GM13976 (cell line): ENCODE results near the gene SUFU.

Source experiments
- DNase-seq: peaks from one replicate; pipeline ENCODE4 v3.0.0; 2012; ENCODE audit warnings: low spot score
- in situ Hi-C: fragments of 300-500 bp; cut with MboI; formaldehyde crosslinking; loops from one replicate; pipeline ENCODE4 v1.12.0; 2022; ENCODE audit warnings: low sequenced_read_pairs, mixed read lengths, inconsistent platforms; ENCODE audit not compliant: unreplicated experiment
- TF ChIP-seq, protein P1 (sequence below): IDR thresholded peaks from 2 replicates; pipeline ENCODE4 v1.5.1; 2012; ENCODE audit warnings: borderline replicate concordance, mild to moderate bottlenecking; ENCODE audit not compliant: insufficient read depth; ENCODE audit errors: extremely low read depth, missing control alignments, control extremely low read depth

Gene SUFU

DNA sequence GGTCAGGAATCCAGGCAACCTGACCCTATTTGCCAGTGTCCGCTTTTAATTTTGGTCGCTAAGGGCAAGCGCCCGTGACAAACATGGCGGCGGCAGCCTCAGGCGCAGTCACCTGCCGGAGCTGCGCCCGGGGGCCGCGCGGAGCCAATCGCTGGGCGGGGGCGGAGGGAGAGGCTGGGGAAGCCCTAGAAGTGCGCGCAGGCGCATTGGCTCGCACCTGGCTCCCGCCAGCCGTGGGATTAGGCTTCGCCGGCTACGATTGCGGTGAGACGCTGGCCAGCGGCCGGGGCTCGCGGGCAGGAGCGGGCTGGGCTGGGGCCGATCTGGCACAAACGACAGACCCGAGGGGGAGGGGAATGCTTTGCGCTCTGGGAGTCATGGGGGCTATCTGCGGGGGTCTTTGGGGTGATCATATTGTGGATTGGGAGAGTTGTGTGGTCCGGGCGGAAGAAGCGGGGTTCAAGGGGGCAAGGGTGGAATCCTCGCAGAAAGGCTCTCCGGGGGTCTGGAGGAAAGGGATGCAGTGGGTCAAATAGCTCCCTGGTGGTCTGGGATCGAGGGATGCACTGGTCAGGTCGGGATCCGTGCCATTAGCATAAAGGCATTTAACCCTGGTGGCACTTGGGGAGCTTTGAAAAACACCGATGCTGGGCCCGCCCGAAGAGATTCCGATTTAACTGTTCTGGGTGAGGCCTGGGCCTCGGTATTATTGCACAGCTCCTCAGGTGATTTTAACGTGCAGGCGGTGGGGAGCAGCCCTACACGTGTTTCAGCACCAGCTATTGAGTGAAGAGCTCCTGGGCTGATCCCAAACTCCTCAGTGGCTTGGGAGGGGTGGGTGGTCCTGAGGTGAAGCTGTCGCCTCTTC lies 42.4 kb upstream of the SUFU start:
- in situ Hi-C loops, result no loop called here
- TF ChIP-seq, protein P1, sequence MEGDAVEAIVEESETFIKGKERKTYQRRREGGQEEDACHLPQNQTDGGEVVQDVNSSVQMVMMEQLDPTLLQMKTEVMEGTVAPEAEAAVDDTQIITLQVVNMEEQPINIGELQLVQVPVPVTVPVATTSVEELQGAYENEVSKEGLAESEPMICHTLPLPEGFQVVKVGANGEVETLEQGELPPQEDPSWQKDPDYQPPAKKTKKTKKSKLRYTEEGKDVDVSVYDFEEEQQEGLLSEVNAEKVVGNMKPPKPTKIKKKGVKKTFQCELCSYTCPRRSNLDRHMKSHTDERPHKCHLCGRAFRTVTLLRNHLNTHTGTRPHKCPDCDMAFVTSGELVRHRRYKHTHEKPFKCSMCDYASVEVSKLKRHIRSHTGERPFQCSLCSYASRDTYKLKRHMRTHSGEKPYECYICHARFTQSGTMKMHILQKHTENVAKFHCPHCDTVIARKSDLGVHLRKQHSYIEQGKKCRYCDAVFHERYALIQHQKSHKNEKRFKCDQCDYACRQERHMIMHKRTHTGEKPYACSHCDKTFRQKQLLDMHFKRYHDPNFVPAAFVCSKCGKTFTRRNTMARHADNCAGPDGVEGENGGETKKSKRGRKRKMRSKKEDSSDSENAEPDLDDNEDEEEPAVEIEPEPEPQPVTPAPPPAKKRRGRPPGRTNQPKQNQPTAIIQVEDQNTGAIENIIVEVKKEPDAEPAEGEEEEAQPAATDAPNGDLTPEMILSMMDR, result no peak
- DNase-seq, result peak; percentile 99

DNA sequence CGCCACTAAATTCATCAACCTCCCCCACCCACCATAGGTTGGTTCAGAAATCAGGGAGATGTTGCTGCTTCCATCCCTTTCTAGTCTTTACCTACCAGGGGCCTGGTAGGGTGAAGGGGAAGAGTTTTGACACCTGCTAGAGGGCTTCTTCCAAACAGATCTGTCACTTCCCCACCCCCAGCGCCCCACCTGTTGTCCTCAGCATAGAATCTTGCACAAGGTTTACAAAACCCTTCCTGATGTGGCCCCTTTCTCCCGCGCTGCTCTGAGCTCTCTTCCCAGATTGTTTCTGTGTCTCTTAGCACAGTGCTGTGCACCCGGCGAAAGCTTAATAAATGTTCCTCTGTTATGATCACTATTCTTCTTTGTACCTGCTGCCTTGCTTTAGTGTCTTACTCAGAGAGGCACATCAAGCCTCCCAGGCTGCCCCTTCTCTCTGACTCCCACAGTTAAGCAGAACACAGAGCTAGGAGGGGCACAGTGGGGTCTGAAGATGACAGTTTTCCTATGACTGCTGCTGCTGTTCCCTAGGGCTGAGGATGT lies 41.2 kb upstream of the SUFU start:
- in situ Hi-C loops, result no loop called here
- no peak for DNase-seq
- TF ChIP-seq, protein P1, result no peak

DNA sequence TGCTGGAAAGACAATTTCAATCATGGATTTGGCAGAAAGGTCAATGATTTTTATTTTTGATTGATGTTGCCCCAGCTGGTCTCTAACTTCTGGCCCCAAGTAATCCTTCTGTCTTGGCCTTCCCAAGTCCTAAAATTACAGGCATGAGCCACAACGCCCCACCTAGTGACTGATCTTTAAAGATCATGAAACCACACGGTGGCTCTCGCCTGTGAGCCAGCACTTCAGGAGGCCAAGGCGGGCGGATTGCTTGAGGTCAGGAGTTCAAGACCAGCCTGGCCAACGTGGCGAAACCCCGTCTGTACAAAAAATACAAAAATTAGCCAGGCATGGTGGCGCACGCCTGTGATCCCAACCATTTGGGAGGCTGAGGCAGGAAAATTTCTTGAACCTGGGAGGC lies 39.8 kb upstream of the SUFU start:
- DNase-seq, result no peak
- TF ChIP-seq, protein P1, result no peak
- in situ Hi-C loops, result no loop called here

DNA sequence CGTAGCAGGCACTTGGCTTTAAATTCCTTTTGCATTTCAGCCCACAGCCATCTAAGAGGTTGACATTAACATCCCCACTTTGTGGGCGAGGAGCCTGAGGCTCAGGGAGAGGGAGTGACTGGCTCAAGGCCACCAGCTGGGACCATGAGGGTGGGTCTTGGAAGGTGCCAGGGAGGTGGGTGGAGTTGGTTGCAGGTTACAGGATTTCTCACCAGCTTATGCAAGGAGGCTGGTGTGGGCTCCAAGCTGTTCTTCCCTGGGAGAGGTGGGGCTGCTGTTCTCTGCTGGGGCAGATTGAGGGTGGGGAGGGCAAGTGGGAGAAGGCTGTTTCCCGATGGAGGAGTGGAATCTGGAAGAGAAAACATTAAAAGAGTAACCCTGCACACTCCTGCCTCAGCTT lies 38.3 kb upstream of the SUFU start:
- TF ChIP-seq, protein P1, result no peak
- in situ Hi-C loops, result no loop called here
- DNase-seq, result no peak

DNA sequence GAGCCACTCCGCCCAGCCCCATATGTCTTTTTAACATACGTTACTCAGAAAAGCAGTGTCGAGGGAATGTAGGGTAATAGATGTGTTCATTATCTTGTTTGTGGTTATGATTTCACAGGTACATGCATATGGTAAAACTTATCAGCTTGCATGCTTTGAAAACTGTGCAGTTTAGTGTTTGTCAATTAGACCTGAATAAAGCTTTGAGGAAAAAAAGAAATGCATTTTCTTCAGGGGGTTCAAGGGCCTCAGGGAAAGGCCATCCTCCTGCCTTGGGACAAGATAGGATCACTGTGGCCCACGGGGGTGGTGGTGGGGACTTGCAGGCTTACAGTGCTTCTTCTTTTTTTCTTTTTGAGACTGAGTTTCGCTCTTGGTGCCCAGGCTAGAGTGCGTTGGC lies 36.5 kb upstream of the SUFU start:
- DNase-seq, result no peak
- TF ChIP-seq, protein P1, result no peak

DNA sequence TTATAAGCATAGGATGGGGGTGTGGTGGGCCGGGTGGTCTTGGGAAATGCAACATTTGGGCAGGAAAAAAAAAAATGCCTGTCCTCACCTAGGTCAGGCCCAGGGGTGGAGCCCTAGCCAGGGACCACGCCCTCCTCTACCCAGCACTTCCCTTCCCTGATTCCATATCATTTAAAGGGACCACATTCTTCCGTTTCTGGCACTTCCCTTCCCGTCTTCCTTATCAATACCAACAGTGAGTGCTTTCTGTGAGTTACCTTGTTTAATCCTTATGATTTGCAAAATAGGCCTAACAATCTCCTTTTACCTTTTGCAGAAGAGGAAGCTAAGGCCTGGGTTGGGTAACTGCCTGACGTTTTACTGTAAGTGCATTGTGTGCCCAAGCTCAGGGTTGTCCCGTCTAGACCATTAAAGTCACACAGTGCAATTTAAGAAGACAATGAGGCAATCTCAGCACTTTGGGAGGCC lies 35.8 kb upstream of the SUFU start:
- in situ Hi-C loops, result no loop called here
- DNase-seq, result no peak
- TF ChIP-seq, protein P1, result no peak

More for the DNA sequence above, 36.5 kb upstream of the SUFU start:
- in situ Hi-C loops, result no loop called here
